Measurements from ENCODE around the gene NEK10. TPM values are rescaled to one million over a fixed set of nuclear protein-coding genes. Genes with fewer than 3 reads are reported as not detected.

Gene NEK10
- total RNA-seq, 1 experiment from 2014 or later = 1.2 TPM

- ChIA-PET CTCF (no interaction called here), POLR2A (no interaction called here), RAD21 (ENCODE audit: low non-redundant PET in 1 of 2, low total read pairs in 2 of 2, uncharacterized antibody in 2 of 2, unreplicated experiment in 2 of 2) (no interaction called here)
- Histone ChIP-seq H3K9ac (ENCODE audit: low read length) (no peak overlapping the region), H3K4me1 (ENCODE audit: control insufficient read depth in 1 of 2, insufficient read depth in 2 of 2, low read length in 2 of 2) (peaks cover 0 to 13% of the 10 kb centered on the region in 2 experiments; a peak in 2 of 4 replicates), H3K4me2 (ENCODE audit: low read length) (peak overlapping the region; percentile 30), H3K36me3 (ENCODE audit: control insufficient read depth in 1 of 2, insufficient read depth in 2 of 2, low read length in 2 of 2) (no peaks in the 10 kb centered on the region), H3K9me2 (ENCODE audit: insufficient read depth) (no peaks in the 10 kb centered on the region), H3K27ac (ENCODE audit: low read depth, low read length) (no peak overlapping the region), H2AFZ (ENCODE audit: low read depth, low read length, poor library complexity, severe bottlenecking) (no peak overlapping the region), H3K4me3 (replicated peaks in 1 of 2; ENCODE audit: low read depth in 1 of 2, low read length in 2 of 2) (no peak overlapping the region), H3K79me2 (ENCODE audit: insufficient read depth, low read length) (no peaks in the 10 kb centered on the region), H3K27me3 (ENCODE audit: insufficient read depth, low read length) (no peaks in the 10 kb centered on the region), H3K9me3 (ENCODE audit: control insufficient read depth in 1 of 2, insufficient read depth in 1 of 2, low read depth in 1 of 2, low read length in 2 of 2) (no peaks in the 10 kb centered on the region), H4K20me1 (ENCODE audit: insufficient read depth) (no peaks in the 10 kb centered on the region)
- DNase-seq (ENCODE audit: low read depth, low spot score) = no peak
- intact Hi-C loops (cut with micrococcal nuclease) = no loop called here
- no peak for TF ChIP-seq POLR2AphosphoS5 (IDR thresholded peaks at IDR 0.05; ENCODE audit: low read depth, low read length)
- TF ChIP-seq ELF1 (IDR thresholded peaks at IDR 0.05; ENCODE audit: borderline replicate concordance, low read depth) = no peak
- TF ChIP-seq, protein P1, sequence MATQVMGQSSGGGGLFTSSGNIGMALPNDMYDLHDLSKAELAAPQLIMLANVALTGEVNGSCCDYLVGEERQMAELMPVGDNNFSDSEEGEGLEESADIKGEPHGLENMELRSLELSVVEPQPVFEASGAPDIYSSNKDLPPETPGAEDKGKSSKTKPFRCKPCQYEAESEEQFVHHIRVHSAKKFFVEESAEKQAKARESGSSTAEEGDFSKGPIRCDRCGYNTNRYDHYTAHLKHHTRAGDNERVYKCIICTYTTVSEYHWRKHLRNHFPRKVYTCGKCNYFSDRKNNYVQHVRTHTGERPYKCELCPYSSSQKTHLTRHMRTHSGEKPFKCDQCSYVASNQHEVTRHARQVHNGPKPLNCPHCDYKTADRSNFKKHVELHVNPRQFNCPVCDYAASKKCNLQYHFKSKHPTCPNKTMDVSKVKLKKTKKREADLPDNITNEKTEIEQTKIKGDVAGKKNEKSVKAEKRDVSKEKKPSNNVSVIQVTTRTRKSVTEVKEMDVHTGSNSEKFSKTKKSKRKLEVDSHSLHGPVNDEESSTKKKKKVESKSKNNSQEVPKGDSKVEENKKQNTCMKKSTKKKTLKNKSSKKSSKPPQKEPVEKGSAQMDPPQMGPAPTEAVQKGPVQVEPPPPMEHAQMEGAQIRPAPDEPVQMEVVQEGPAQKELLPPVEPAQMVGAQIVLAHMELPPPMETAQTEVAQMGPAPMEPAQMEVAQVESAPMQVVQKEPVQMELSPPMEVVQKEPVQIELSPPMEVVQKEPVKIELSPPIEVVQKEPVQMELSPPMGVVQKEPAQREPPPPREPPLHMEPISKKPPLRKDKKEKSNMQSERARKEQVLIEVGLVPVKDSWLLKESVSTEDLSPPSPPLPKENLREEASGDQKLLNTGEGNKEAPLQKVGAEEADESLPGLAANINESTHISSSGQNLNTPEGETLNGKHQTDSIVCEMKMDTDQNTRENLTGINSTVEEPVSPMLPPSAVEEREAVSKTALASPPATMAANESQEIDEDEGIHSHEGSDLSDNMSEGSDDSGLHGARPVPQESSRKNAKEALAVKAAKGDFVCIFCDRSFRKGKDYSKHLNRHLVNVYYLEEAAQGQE (IDR thresholded peaks at IDR 0.05; ENCODE audit: low read depth) = no peak
- no peak for TF ChIP-seq CBX3 (IDR thresholded peaks at IDR 0.05; ENCODE audit: low read depth)
- no peak for TF ChIP-seq FOSL1 (IDR thresholded peaks at IDR 0.05; ENCODE audit: low read depth)
- ATAC-seq = peak; percentile 49; the same call in 1 of the 2 replicates
- no TSS peak for BruUV-seq (replicated peaks)
These were observed 166.2 kb downstream of the NEK10 start for GRCh38 chr3:27202959-27203358.

GRCh38 chr3:27201492-27201891 is 167.7 kb downstream of the NEK10 start:
- intact Hi-C loops (cut with micrococcal nuclease) = no loop called here
- no peak overlapping the region for H3K4me2 ChIP-seq (ENCODE audit: low read length)
- CTCF ChIA-PET = no interaction called here
- no peak overlapping the region for H3K4me3 ChIP-seq (replicated peaks in 1 of 2; ENCODE audit: low read depth in 1 of 2, low read length in 2 of 2)
- H3K9ac ChIP-seq (ENCODE audit: low read length) = no peak overlapping the region
- H3K79me2 ChIP-seq (ENCODE audit: insufficient read depth, low read length) = no peaks in the 10 kb centered on the region
- RAD21 ChIA-PET (ENCODE audit: low non-redundant PET in 1 of 2, low total read pairs in 2 of 2, uncharacterized antibody in 2 of 2, unreplicated experiment in 2 of 2) = no interaction called here
- DNase-seq (ENCODE audit: low read depth, low spot score) = no peak
- no TSS peak for BruUV-seq (replicated peaks)
- H2AFZ ChIP-seq (ENCODE audit: low read depth, low read length, poor library complexity, severe bottlenecking) = no peak overlapping the region
- H4K20me1 ChIP-seq (ENCODE audit: insufficient read depth) = no peaks in the 10 kb centered on the region
- H3K9me3 ChIP-seq (ENCODE audit: control insufficient read depth in 1 of 2, insufficient read depth in 1 of 2, low read depth in 1 of 2, low read length in 2 of 2) = no peaks in the 10 kb centered on the region
- no peak for ATAC-seq
- POLR2A ChIA-PET = no interaction called here
- H3K27me3 ChIP-seq (ENCODE audit: insufficient read depth, low read length) = no peaks in the 10 kb centered on the region
- peaks cover 0 to 13% of the 10 kb centered on the region in 2 experiments; a peak in 2 of 4 replicates for H3K4me1 ChIP-seq (ENCODE audit: control insufficient read depth in 1 of 2, insufficient read depth in 2 of 2, low read length in 2 of 2)
- no peaks in the 10 kb centered on the region for H3K9me2 ChIP-seq (ENCODE audit: insufficient read depth)
- H3K27ac ChIP-seq (ENCODE audit: low read depth, low read length) = no peak overlapping the region
- TF ChIP-seq ATF3 (IDR thresholded peaks at IDR 0.05) (no peak), RAD21 (IDR thresholded peaks at IDR 0.05; ENCODE audit: low read depth) (no peak), JUND (IDR thresholded peaks at IDR 0.05) (no peak), ZFX (IDR thresholded peaks at IDR 0.05) (no peak), CTCF (IDR thresholded peaks at IDR 0.05 in 2 of 3, conservative IDR thresholded peaks at IDR 0.05 in 1 of 3; ENCODE audit: borderline replicate concordance in 1 of 3, insufficient read depth in 1 of 3, low read depth in 2 of 3, low read length in 2 of 3) (no peak), SIN3A (IDR thresholded peaks at IDR 0.05; ENCODE audit: low read depth) (no peak), CEBPB (IDR thresholded peaks at IDR 0.05; ENCODE audit: low read depth) (no peak), POLR2A (IDR thresholded peaks at IDR 0.05; ENCODE audit: borderline replicate concordance, extremely low read depth, insufficient read depth, insufficient read length) (no peak), ELF1 (IDR thresholded peaks at IDR 0.05; ENCODE audit: borderline replicate concordance, low read depth) (no peak), EZH2phosphoT487 (IDR thresholded peaks at IDR 0.05; ENCODE audit: borderline replicate concordance) (no peak), ZNF274 (IDR thresholded peaks at IDR 0.05; ENCODE audit: low read depth, low read length) (no peak), SRF (IDR thresholded peaks at IDR 0.05; ENCODE audit: low read depth) (no peak), POLR2AphosphoS5 (IDR thresholded peaks at IDR 0.05; ENCODE audit: low read depth, low read length) (no peak), FOSL1 (IDR thresholded peaks at IDR 0.05; ENCODE audit: low read depth) (no peak), MAX (IDR thresholded peaks at IDR 0.05) (no peak), SP1 (IDR thresholded peaks at IDR 0.05; ENCODE audit: low read depth) (no peak)
- no peaks in the 10 kb centered on the region for H3K36me3 ChIP-seq (ENCODE audit: control insufficient read depth in 1 of 2, insufficient read depth in 2 of 2, low read length in 2 of 2)
